Rectal smooth muscle tissue (tissue), 1 donor: ENCODE results near the gene LRIT1.

ENCODE experiments used
- H3K27ac ChIP-seq: one replicate; pipeline ENCODE4 v1.7.0; 2013; ENCODE audit warnings: low read depth, low read length, inconsistent platforms
- H3K27me3 ChIP-seq: one replicate; pipeline ENCODE4 v1.7.0; 2013; ENCODE audit warnings: low read length; ENCODE audit not compliant: control insufficient read depth, insufficient read depth
- H3K36me3 ChIP-seq: one replicate; pipeline ENCODE4 v1.7.0; 2013; ENCODE audit warnings: low read length; ENCODE audit not compliant: control insufficient read depth, insufficient read depth
- H3K4me1 ChIP-seq: one replicate; pipeline ENCODE4 v1.7.0; 2013; ENCODE audit warnings: low read length; ENCODE audit not compliant: control insufficient read depth, insufficient read depth
- H3K4me3 ChIP-seq: one replicate; pipeline ENCODE4 v1.7.0; 2013; ENCODE audit warnings: low read length
- H3K9ac ChIP-seq: one replicate; pipeline ENCODE4 v1.7.0; 2013; ENCODE audit warnings: low read length

Gene LRIT1

DNA sequence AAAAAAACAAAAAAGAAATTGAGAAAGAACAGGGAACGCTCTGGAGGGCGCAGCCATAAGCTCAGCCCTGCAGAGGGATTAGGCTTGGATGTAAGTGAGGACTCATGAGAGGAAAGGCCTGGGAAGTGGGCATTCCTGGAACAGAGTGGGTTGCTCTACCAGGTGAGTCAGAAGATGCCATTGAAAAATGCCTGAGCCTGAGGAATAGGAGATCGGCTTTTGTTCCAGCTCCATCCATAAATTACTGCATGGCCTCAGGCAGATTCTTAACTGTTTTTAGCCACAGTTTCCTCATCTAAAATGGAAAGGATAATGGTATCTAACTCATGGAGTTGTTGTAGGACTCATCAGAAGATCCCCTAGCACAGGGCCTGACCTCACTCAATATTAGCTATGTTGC, 2.4 kb upstream of the LRIT1 start:
- no peaks in the 10 kb centered on the region for H3K27me3 ChIP-seq
- H3K4me3 ChIP-seq: no peak overlapping the region
- no peaks in the 10 kb centered on the region for H3K4me1 ChIP-seq
- no peak overlapping the region for H3K9ac ChIP-seq
- H3K36me3 ChIP-seq: no peaks in the 10 kb centered on the region
- no peak overlapping the region for H3K27ac ChIP-seq

DNA sequence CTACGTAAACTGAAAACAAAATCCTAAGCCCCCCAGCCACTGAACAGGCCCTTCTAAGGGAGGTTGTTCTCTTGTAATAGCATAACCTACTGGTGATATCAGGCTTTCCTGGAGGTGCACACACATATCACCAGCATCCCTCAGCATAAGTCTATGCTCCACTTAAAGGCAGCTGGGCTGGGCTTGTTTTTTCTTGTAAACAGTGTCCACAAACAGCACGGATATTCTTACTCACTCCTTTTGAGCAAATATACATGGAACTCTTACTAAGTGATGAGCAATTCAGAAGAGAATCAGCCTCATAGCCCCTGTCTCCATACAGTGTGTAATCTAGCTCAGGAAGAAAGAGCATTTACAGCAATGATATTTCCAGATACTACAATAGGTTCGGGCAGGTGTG, 2.4 kb downstream of the LRIT1 start:
- Histone ChIP-seq H3K4me1 (no peaks in the 10 kb centered on the region), H3K27me3 (no peaks in the 10 kb centered on the region), H3K4me3 (no peak overlapping the region), H3K36me3 (no peaks in the 10 kb centered on the region), H3K27ac (no peak overlapping the region), H3K9ac (no peak overlapping the region)

DNA sequence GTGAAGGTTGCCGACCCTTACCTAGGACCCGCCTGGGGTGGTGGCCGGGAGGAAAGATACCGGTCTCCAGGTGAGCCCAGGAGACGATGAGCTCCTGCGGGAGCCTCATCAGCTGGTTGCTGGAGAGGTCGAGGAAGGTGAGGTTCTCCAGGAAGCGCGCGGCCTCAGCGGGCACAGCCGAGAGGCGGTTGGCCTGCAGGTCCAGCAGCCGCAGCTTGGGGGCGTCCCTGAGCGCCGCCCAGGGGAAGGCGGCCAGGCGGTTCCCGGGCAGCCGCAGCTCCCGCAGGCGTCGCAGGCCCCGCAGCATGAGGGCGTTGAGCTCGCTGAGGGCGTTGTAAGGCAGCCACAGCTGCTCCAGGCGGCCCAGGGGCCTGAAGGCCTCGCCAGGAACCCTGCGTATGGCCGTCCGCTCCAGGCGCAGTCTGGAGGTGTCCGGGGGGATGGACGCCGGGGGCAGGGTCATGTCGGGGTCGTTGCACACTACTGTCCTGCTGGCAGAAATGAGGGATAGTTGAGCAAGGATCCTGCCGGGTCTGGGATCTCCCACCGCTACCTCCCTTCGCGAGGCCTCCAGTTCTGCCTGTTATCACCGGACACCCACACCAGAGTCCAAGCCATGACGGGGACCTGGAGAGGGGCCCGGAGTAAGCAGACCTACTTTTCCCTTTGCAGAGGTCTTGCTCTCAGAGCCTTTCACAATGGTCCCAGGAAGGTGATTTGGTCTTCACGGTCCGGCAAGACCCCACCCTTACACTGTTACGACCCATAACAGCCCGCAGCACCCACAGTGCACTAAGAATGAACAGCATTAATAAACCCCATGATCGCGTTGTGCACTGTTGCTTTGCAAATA, 3.9 kb downstream of the LRIT1 start:
- no peak overlapping the region for H3K4me3 ChIP-seq
- no peak overlapping the region for H3K9ac ChIP-seq
- H3K27ac ChIP-seq: no peak overlapping the region
- no peaks in the 10 kb centered on the region for H3K36me3 ChIP-seq
- no peaks in the 10 kb centered on the region for H3K27me3 ChIP-seq
- H3K4me1 ChIP-seq: no peaks in the 10 kb centered on the region

DNA sequence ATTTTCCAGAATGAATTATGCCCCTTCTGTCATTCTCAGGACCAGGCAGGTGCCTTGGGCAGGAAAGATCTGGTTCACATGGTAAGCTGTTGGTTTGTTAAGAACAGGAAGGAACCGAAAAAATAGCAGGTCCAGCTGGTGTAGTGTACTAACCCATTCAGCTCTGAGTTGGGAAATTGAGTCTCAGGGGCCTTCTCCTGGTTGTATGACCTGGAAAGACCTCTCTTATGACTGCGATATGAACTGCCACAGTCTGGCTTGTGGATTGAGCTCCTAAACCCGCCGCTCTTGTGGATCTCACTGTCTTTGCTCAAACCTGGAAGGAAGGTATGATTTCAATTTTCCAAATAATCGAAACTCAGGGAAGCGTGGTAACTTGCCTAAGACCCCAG, 4.5 kb downstream of the LRIT1 start:
- no peak overlapping the region for H3K27ac ChIP-seq
- no peaks in the 10 kb centered on the region for H3K36me3 ChIP-seq
- H3K9ac ChIP-seq: no peak overlapping the region
- H3K27me3 ChIP-seq: no peaks in the 10 kb centered on the region
- H3K4me1 ChIP-seq: no peaks in the 10 kb centered on the region
- no peak overlapping the region for H3K4me3 ChIP-seq

DNA sequence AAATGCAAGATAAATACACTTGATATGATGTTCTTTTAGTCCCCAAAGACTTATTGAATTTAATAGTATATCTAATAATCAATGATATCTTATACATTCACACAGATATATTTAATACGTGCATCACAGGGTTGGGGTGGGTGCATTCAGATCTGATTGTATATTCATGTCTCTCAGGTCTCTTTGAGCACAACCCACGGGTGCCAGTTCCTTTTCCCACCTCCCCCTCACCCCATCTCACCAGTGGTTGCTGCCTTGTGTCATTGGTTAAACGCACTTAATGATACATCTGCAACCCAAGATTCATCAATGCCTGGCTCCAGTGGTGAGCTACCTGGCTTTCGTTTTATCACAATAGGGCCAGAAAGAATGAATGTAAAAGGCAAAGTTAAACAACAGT, 6.2 kb downstream of the LRIT1 start:
- Histone ChIP-seq H3K4me1 (no peaks in the 10 kb centered on the region), H3K9ac (no peak overlapping the region), H3K4me3 (no peak overlapping the region), H3K36me3 (no peaks in the 10 kb centered on the region), H3K27ac (no peak overlapping the region), H3K27me3 (no peaks in the 10 kb centered on the region)

DNA sequence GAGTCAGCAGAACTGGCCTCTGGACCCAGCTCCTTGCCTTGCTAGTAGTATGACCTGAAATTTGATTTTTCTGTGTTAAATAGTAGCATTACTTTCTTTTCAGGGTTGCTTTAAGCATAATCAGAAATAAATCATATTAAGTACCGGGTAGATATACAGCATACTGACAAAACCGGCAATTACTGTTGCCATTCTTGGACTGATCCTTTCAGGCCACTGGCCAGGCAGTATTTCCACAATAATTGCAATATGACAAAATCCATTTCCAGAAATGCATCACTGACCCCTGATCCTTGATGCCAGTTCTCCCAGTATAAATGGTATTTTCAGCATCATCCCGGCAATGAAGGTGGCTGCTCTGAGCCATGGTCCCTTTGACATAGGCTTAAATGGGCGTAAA, 6.9 kb downstream of the LRIT1 start:
- no peaks in the 10 kb centered on the region for H3K36me3 ChIP-seq
- H3K4me3 ChIP-seq: no peak overlapping the region
- no peak overlapping the region for H3K9ac ChIP-seq
- H3K27me3 ChIP-seq: no peaks in the 10 kb centered on the region
- H3K27ac ChIP-seq: no peak overlapping the region
- H3K4me1 ChIP-seq: no peaks in the 10 kb centered on the region

DNA sequence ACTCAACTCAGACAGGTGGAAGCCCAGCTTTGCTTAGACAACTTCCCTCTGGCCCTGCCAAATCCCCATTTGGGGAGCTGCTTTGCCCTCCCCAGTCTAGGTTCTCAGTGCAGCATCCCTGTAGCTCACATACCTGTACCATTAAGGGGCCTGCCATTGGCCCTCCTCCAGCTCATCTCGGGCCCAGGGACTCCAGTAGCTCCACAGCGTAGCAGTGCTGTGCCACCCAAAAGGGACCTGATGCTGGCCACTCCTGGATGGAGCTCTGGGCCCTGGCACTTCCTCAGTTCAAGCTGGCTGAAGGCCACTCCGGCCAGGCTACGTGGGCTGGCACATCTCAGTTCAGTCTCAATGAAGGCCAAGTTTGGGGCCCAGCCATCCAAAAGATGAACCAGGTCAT, 7.4 kb downstream of the LRIT1 start:
- Histone ChIP-seq H3K9ac (no peak overlapping the region), H3K27me3 (no peaks in the 10 kb centered on the region), H3K4me3 (no peak overlapping the region), H3K36me3 (no peaks in the 10 kb centered on the region), H3K27ac (no peak overlapping the region), H3K4me1 (no peaks in the 10 kb centered on the region)

DNA sequence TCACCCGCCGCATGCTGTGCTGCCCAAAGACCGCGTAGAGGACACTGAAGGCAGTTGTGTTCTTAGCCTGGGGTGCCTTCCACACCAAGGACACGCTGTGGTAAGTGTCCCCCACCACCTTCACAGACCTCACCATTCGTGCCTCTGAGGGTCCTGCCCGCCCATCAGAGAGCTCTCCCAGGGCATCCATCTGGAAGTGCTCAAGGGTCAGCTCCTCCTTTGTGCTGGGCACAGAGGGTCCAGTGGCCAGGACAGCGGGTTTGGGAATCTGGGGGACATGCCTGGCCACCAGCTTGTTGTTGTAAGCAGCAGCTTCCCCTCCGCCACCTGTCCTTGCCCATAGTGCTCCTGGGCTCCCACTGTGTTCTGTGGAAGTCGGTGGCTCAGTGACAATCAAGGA, 9.0 kb downstream of the LRIT1 start:
- H3K36me3 ChIP-seq: no peaks in the 10 kb centered on the region
- H3K27ac ChIP-seq: no peak overlapping the region
- H3K4me3 ChIP-seq: no peak overlapping the region
- no peak overlapping the region for H3K9ac ChIP-seq
- H3K27me3 ChIP-seq: no peaks in the 10 kb centered on the region
- no peaks in the 10 kb centered on the region for H3K4me1 ChIP-seq

DNA sequence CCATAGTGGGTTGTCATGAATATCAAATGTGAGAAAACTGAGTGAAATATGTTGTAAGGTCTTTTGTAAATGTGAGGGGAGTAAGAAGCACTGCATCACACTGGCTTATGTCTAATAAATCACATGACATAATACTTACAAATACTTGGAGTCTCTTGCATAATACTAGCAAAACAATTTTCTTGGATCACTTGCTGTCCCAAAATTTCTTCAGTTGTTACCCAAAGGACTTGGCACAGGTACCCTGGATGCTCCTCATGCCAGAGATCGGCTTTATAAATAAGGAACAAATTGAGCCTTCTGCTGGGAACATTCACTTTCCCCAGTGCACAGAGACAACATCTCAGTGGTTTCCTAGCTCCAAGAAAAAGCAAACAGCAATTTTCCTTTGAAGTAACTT, 11.0 kb downstream of the LRIT1 start:
- no peaks in the 10 kb centered on the region for H3K36me3 ChIP-seq
- no peaks in the 10 kb centered on the region for H3K4me1 ChIP-seq
- no peaks in the 10 kb centered on the region for H3K27me3 ChIP-seq
- H3K4me3 ChIP-seq: no peak overlapping the region
- no peak overlapping the region for H3K27ac ChIP-seq
- H3K9ac ChIP-seq: no peak overlapping the region

DNA sequence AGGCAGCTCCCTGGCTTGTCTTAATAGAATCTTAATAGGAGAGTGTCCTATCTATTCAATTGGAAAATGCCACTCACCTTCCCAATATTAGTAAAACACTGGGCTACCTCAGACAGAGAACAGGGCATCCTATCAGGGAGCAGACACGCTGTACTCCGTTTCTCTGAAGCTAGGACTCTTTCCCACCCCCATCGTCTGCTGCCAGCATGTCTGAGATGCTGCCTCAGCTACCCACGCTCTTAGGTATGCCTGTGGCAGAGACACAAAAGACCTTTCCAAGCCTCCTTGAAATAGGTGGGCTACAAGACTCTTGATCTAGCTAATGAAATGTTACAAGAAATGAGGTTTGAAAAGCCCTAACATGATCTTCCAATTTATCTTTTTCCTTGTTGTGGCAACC, 13.5 kb downstream of the LRIT1 start:
- Histone ChIP-seq H3K4me3 (no peak overlapping the region), H3K36me3 (no peaks in the 10 kb centered on the region), H3K27me3 (no peaks in the 10 kb centered on the region), H3K9ac (no peak overlapping the region), H3K4me1 (no peaks in the 10 kb centered on the region), H3K27ac (no peak overlapping the region)

DNA sequence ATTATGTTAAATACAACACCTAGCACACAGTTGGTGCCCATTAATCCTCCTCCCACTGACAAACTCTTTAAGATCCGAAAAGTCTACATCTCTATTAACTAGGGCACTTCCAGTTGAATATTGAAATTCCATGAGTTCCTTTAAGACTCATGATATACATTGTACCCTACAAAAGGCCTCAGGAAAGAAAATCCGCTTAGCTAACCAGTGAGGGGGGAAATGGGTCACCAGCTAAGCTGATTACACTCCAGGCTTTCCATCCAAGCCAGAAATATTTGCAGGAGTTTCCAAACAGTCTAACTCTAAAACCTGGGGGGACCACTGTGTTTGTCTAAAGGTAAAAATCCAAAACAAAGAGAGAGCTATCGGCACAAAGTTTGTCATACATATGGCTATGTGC, 14.7 kb downstream of the LRIT1 start:
- Histone ChIP-seq H3K9ac (no peak overlapping the region), H3K36me3 (no peaks in the 10 kb centered on the region), H3K4me3 (no peak overlapping the region), H3K27ac (no peak overlapping the region), H3K27me3 (no peaks in the 10 kb centered on the region), H3K4me1 (no peaks in the 10 kb centered on the region)

DNA sequence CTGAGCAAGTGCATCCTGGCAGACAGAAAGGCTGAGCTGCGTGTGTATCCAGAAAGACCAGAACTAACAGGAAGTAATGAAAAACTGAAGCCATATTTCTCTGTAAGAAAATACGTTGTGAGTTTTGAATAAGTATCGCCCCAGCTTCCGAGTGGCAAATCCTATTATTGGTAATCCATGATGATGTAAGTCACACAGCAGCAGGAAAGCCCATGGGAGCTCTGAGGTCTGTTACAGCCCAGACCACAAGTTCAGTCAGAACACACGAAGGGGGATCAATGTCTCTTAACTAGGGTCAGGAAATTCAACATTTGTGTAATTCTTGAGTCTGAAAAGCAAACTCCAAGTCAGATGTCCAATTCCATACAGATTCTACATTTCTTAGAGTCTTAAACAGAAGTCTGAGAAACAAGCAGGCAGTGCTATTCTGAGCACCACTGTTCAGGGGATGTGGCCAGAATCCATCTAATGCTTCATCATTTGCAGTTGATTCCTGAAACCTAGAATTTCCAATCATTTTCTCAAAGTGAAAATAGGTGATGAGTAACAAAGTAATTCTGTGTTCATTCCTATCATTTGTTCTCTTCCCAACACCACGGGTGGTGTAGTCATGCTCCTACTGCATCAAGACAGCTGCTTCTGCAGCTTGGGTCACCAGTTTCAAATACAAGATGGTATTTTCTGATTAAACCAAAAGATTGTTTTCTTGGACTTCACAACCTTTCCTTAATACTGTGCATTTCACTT, 15.7 kb downstream of the LRIT1 start, which contains the start of gene LRIT2:
Gene LRIT2 (minus strand): TSS at position 118 of the 747 bp plus-strand sequence. CDS start 24 bp downstream, at position 94.
- H3K36me3 ChIP-seq: no peaks in the 10 kb centered on the region
- no peak within 1 kb of the TSS for H3K27ac ChIP-seq
- no peaks in the 10 kb centered on the region for H3K27me3 ChIP-seq
- no peak within 1 kb of the TSS for H3K9ac ChIP-seq
- H3K4me3 ChIP-seq: no peak within 1 kb of the TSS
- H3K4me1 ChIP-seq: no peaks in the 10 kb centered on the region
